HPDE6-E6E7 (cell line): ENCODE results near the gene ATIC.
"Not testable (repeated sequence)": the region's sequence is repeated elsewhere in the genome, so short reads cannot be mapped to it uniquely, and the experiment has no call there.

Experiments
- DNase-seq: peaks from one replicate; pipeline ENCODE4 v3.0.0; 2011; ENCODE audit warnings: missing footprints; ENCODE audit errors: extremely low spot score

ATIC gene

GRCh38 chr2:215315301-215315700 lies 3.4 kb downstream of the ATIC start:
- no peak for DNase-seq

GRCh38 chr2:215316336-215316735 lies 4.5 kb downstream of the ATIC start:
- DNase-seq = no peak

- DNase-seq = no peak
Observed at GRCh38 chr2:215319500-215319899, 7.6 kb downstream of the ATIC start.

GRCh38 chr2:215320102-215320501 lies 8.2 kb downstream of the ATIC start:
- no peak for DNase-seq

- DNase-seq = no peak
Observed at GRCh38 chr2:215320679-215321078, 8.8 kb downstream of the ATIC start.

- DNase-seq = no peak
Observed at GRCh38 chr2:215324811-215325210, 13.0 kb downstream of the ATIC start.

- no peak for DNase-seq
Observed at GRCh38 chr2:215328066-215328465, 16.2 kb downstream of the ATIC start.

- no peak for DNase-seq
Observed at GRCh38 chr2:215332872-215333595, 21.2 kb downstream of the ATIC start.

GRCh38 chr2:215338883-215339679 lies 27.2 kb downstream of the ATIC start:
- no peak for DNase-seq

- no peak for DNase-seq
Observed at GRCh38 chr2:215347878-215348277, 36.0 kb downstream of the ATIC start.

GRCh38 chr2:215352602-215353001 lies 40.7 kb downstream of the ATIC start:
- no peak for DNase-seq

- no peak for DNase-seq
Observed at GRCh38 chr2:215354771-215355695, 43.2 kb downstream of the ATIC start.

- DNase-seq = no peak
Observed at GRCh38 chr2:215355801-215356200, 43.9 kb downstream of the ATIC start.

GRCh38 chr2:215356334-215356947 lies 44.6 kb downstream of the ATIC start:
- DNase-seq = no peak

GRCh38 chr2:215356948-215357461 lies 45.1 kb downstream of the ATIC start:
- no peak for DNase-seq

GRCh38 chr2:215357660-215358059 lies 45.8 kb downstream of the ATIC start:
- DNase-seq = no peak

- no peak for DNase-seq
Observed at GRCh38 chr2:215358312-215358845, 46.5 kb downstream of the ATIC start.

GRCh38 chr2:215358891-215359575 lies 47.2 kb downstream of the ATIC start:
- no peak for DNase-seq

- DNase-seq = no peak
Observed at GRCh38 chr2:215359576-215359922, 47.7 kb downstream of the ATIC start.

GRCh38 chr2:215360059-215360458 lies 48.2 kb downstream of the ATIC start:
- not testable (repeated sequence) for DNase-seq

- DNase-seq = no peak
Observed at GRCh38 chr2:215360596-215360995, 48.7 kb downstream of the ATIC start.
